Keratinocyte (primary cell): ENCODE data around the gene ULK4. TPM values are rescaled to one million over a fixed set of nuclear protein-coding genes. Genes with fewer than 3 reads are reported as not detected.

ENCODE experiments used
- DNase-seq: peaks from one replicate; pipeline ENCODE4 v3.0.0-alpha.2; 2011; ENCODE audit warnings: low read depth, missing footprints, low spot score
- FAIRE-seq: peaks from 2 replicates; lab custom pipeline; 2011; peaks lifted over from hg19 to GRCh38; lab: Jason Lieb, UNC
- H2AFZ ChIP-seq: 2 replicates; pipeline ENCODE4 v1.6.0; 2012; ENCODE audit warnings: low read length, control low read depth, inconsistent platforms; ENCODE audit not compliant: control insufficient read depth
- H3K27ac ChIP-seq: 2 replicates; pipeline ENCODE4 v1.5.1; 2011; ENCODE audit warnings: low read length; ENCODE audit not compliant: control insufficient read depth, insufficient read depth
- H3K27me3 ChIP-seq: 3 replicates; pipeline ENCODE4 v1.6.0; 2011; ENCODE audit warnings: low read length; ENCODE audit not compliant: control insufficient read depth, insufficient read depth; ENCODE audit errors: extremely low read depth
- H3K36me3 ChIP-seq, 2 experiments: 2 replicates in 1 of 2; 3 replicates in 1 of 2; pipeline ENCODE4 v1.5.1; 2011; ENCODE audit warnings: low read length in 2 of 2, mild to moderate bottlenecking in 1 of 2; ENCODE audit not compliant: control insufficient read depth in 2 of 2, insufficient read depth in 2 of 2; ENCODE audit errors: extremely low read depth in 1 of 2
- H3K4me1 ChIP-seq: 3 replicates; pipeline ENCODE4 v1.5.1; 2011; ENCODE audit warnings: low read length; ENCODE audit not compliant: control insufficient read depth, insufficient read depth; ENCODE audit errors: extremely low read depth
- H3K4me2 ChIP-seq: 3 replicates; pipeline ENCODE4 v1.6.0; 2011; ENCODE audit warnings: low read depth, low read length; ENCODE audit not compliant: control insufficient read depth, insufficient read depth; ENCODE audit errors: extremely low read depth
- H3K4me3 ChIP-seq, 3 experiments: fragments of 200-600 bp in 1 of 3; sonication (generic) in 1 of 3; 2 replicates in 2 of 3; 3 replicates in 1 of 3; pipeline ENCODE4 v1.5.1; 2011 to 2016; ENCODE audit warnings: low read length in 3 of 3, mild to moderate bottlenecking in 3 of 3, control low read depth in 2 of 3, inconsistent platforms in 1 of 3, low read depth in 1 of 3, mixed read lengths in 1 of 3, mixed run types in 1 of 3, moderate library complexity in 1 of 3; ENCODE audit not compliant: control insufficient read depth in 2 of 3, insufficient read depth in 2 of 3; ENCODE audit errors: extremely low read depth in 1 of 3
- H3K79me2 ChIP-seq: 2 replicates; pipeline ENCODE4 v1.6.0; 2012; ENCODE audit warnings: low read length; ENCODE audit not compliant: control insufficient read depth, insufficient read depth
- H3K9ac ChIP-seq: 3 replicates; pipeline ENCODE4 v1.6.0; 2011; ENCODE audit warnings: low read length; ENCODE audit not compliant: control insufficient read depth, insufficient read depth; ENCODE audit errors: extremely low read depth
- H3K9me1 ChIP-seq: 3 replicates; pipeline ENCODE4 v1.6.0; 2011; ENCODE audit warnings: low read length; ENCODE audit not compliant: control insufficient read depth, insufficient read depth; ENCODE audit errors: extremely low read depth
- H3K9me3 ChIP-seq: 2 replicates; pipeline ENCODE4 v1.5.1; 2012; ENCODE audit warnings: low read depth, low read length; ENCODE audit not compliant: control insufficient read depth
- H4K20me1 ChIP-seq: 3 replicates; pipeline ENCODE4 v1.6.0; 2011; ENCODE audit warnings: low read length; ENCODE audit not compliant: control insufficient read depth, insufficient read depth; ENCODE audit errors: extremely low read depth
- EZH2 ChIP-seq: IDR thresholded peaks from one replicate; pipeline ENCODE4 v1.6.1; 2012; ENCODE audit warnings: inconsistent platforms, mild to moderate bottlenecking, low read length, moderate library complexity
- dilution Hi-C: fragments of 300-500 bp; cut with MboI; formaldehyde crosslinking; loops from one replicate; pipeline ENCODE4 v1.7.0; 2020; ENCODE audit warnings: low sequenced_read_pairs; ENCODE audit not compliant: extremely low pct_ligation_motif_present
- polyA plus RNA-seq, 5 experiments: library from polyadenylated mRNA; depleted of rRNA in 3 of 5; stranded (reverse) in 3 of 5; stranded (forward) in 1 of 5; unstranded in 1 of 5; fragments of >200 nt; gene quantifications; 1 replicate in 1 of 5; 2 replicates in 3 of 5; 3 replicates in 1 of 5; pipeline versions ENCODE4 v1.2.1 to v1.2.3, GENCODE V29; 2011 to 2012; ENCODE audit warnings: missing spikeins in 2 of 5, low read depth in 1 of 5, low replicate concordance in 1 of 5
- TF ChIP-seq, protein P1 (sequence below), 3 experiments: IDR thresholded peaks in 1 of 3; conservative IDR thresholded peaks in 1 of 3; optimal IDR thresholded peaks in 1 of 3; 2 replicates in 2 of 3; 3 replicates in 1 of 3; pipeline versions ENCODE3 to v1.5.1; 2011; ENCODE audit warnings: low read length in 3 of 3, mild to moderate bottlenecking in 3 of 3, moderate library complexity in 2 of 3, control low read depth in 1 of 3, inconsistent platforms in 1 of 3; ENCODE audit not compliant: insufficient read depth in 2 of 3; ENCODE audit errors: extremely low read depth in 1 of 3

The ULK4 gene
- polyA plus RNA-seq, 1 donor (not counting 4 experiments of a cell fraction or from before 2014, with no cell fraction given), result 6.1 TPM

DNA sequence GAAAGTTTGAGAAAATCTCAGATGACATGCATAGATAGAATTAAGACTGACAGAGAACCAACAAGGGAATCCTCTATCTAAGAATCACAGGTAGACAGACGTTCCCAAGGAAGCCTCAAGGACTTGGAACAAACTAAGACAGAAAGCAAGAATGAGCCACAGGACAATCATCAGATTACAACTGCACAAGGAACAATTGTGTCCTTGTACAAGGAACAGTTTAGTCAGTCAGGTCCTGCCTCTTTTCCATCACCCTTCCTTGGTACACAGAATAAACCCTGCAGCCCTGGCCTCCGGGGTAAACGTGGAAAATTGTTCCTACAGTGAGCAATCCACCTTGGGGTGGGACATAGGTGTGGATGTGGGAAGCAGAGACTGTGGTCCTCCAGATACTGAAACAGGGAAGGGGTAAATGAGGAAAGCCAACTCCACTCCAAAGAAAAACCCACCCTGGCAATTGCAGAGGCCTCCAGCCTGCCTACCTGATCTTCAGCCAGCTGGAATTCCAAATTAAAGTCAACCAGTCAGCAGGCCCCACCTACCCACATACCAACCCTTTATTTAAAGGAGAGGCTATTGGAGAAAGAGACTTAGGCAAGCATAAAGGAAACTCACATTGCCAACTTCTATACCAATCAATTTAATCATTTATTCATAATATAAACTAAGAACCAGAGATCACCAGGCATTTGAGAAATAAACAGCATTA is 73.4 kb downstream of the ULK4 start:
- H3K9ac ChIP-seq, result no peak overlapping the region
- no peaks in the 10 kb centered on the region for H3K36me3 ChIP-seq
- peaks cover 6% of the 10 kb centered on the region for H3K4me1 ChIP-seq
- no peaks in the 10 kb centered on the region for H3K9me3 ChIP-seq
- no peak overlapping the region for H3K4me3 ChIP-seq
- dilution Hi-C loops, result no loop called here
- DNase-seq (no peak), FAIRE-seq (peak; percentile 46)
- H3K79me2 ChIP-seq, result no peaks in the 10 kb centered on the region
- H3K9me1 ChIP-seq, result no peaks in the 10 kb centered on the region
- no peaks in the 10 kb centered on the region for H3K27me3 ChIP-seq
- no peak for TF ChIP-seq EZH2
- TF ChIP-seq, protein P1, sequence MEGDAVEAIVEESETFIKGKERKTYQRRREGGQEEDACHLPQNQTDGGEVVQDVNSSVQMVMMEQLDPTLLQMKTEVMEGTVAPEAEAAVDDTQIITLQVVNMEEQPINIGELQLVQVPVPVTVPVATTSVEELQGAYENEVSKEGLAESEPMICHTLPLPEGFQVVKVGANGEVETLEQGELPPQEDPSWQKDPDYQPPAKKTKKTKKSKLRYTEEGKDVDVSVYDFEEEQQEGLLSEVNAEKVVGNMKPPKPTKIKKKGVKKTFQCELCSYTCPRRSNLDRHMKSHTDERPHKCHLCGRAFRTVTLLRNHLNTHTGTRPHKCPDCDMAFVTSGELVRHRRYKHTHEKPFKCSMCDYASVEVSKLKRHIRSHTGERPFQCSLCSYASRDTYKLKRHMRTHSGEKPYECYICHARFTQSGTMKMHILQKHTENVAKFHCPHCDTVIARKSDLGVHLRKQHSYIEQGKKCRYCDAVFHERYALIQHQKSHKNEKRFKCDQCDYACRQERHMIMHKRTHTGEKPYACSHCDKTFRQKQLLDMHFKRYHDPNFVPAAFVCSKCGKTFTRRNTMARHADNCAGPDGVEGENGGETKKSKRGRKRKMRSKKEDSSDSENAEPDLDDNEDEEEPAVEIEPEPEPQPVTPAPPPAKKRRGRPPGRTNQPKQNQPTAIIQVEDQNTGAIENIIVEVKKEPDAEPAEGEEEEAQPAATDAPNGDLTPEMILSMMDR (optimal IDR thresholded peaks at IDR 0.05 in 1 of 3, IDR thresholded peaks at IDR 0.05 in 1 of 3, conservative IDR thresholded peaks at IDR 0.05 in 1 of 3; ENCODE audit: extremely low read depth in 1 of 3, insufficient read depth in 2 of 3, low read length in 3 of 3), result no peak
- H3K4me2 ChIP-seq, result no peak overlapping the region
- H4K20me1 ChIP-seq, result no peaks in the 10 kb centered on the region
- H3K27ac ChIP-seq, result no peak overlapping the region
- no peak overlapping the region for H2AFZ ChIP-seq

DNA sequence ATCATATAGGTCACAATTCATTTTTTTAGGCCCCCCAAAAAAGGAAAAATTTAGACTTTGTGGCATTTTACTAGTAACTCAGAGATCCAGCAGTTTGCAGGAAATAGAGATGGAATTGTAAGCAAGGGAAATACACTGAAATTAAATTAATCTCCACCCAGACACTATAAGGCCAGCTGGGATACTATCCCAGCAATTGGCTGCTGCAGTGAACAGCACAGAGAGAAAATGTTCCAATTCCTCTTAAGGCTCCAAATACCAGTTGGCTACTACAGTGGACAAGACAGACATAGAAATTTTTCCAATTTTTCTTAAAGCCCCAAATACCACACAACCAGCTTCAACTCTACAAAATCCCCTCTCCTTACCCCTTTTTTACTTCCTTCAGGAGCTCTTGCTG is 78.9 kb downstream of the ULK4 start:
- dilution Hi-C loops, result no loop called here
- no peak for DNase-seq
- no peaks in the 10 kb centered on the region for H3K9me3 ChIP-seq

More for the DNA sequence above, 78.9 kb downstream of the ULK4 start:
- Histone ChIP-seq H3K27me3 (no peaks in the 10 kb centered on the region), H3K4me2 (no peak overlapping the region), H3K4me3 (no peak overlapping the region), H2AFZ (no peak overlapping the region), H3K36me3 (no peaks in the 10 kb centered on the region), H3K4me1 (no peaks in the 10 kb centered on the region), H3K9me1 (no peaks in the 10 kb centered on the region), H3K27ac (no peak overlapping the region), H3K79me2 (no peaks in the 10 kb centered on the region), H4K20me1 (no peaks in the 10 kb centered on the region), H3K9ac (no peak overlapping the region)
- FAIRE-seq, result no peak
- TF ChIP-seq EZH2, result no peak
- TF ChIP-seq, protein P1 (optimal IDR thresholded peaks at IDR 0.05 in 1 of 3, IDR thresholded peaks at IDR 0.05 in 1 of 3, conservative IDR thresholded peaks at IDR 0.05 in 1 of 3; ENCODE audit: extremely low read depth in 1 of 3, insufficient read depth in 2 of 3, low read length in 3 of 3), result no peak
